ENCODE results near the gene ACTRT3. TPM values are rescaled to one million over a fixed set of nuclear protein-coding genes. Genes with fewer than 3 reads are reported as not detected.

Gene ACTRT3
- total and polyA plus RNA-seq, 2 experiments from 2014 or later: 2.9 to 5.2 TPM

DNA sequence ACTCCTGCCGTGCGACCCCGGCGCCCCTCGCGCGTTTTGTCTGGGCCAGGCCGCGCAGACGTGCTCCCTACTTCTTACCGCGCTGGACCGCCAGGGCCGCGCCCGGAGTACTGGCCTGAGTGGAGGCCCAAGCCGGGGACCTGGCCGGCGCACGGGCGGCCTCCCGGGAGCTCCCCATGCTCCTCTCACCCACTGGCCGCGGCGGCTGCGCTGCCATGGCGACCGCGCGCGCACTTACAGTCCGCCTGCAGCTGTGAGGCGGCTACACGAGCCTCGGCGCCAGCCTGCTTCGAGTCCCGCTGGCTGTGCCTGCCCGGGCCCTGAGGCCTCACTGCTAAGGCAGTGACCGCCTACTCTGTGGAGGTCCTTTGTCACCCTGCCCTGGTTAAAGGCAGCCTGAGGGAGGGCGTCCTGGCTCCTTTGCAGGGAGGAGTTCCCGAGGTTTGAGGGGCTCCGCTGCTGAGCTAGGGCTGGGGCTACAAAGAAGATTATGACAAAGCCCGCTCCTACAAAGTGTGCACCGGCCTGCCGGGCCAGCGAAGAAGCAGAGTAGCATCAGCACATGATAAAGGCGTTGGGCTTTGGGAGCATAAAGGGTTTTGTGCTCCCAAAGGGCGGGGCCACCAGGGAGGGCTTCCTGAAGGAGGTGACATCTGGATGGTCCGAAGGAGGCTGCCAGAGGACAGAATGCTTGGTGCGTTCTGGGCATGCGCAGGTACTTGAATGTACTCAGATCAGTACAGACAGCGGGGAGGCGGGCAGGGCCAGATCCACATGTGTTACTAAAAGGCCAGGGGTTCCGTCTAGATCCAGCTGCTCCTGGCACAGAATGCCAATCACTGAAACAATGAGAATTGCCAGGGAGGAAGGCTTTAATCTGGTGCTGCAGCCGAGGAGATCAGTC lies 43.2 kb upstream of the ACTRT3 start, which contains the start of the genes LRRC34 and LRRIQ4:
TSS of gene LRRC34 (minus strand) at position 573 of the 904 bp plus-strand sequence. CDS start at position 217, 356 bp downstream.
TSS of gene LRRIQ4 (plus strand) at position 539 of the 904 bp plus-strand sequence. CDS start 9,052 bp downstream, outside the sequence.
- H3K4me1 ChIP-seq (ENCODE audit: insufficient read depth): peaks cover 20% of the 10 kb centered on the region
- Mint-ChIP-seq H3K27me3 (ENCODE audit: insufficient read depth, low read depth, poor library complexity) (peaks cover 18% of the 10 kb centered on the region), H3K9me3 (peaks cover 13% of the 10 kb centered on the region; the same call in 2 of the 3 replicates), H3K4me1 (peaks cover 25% of the 10 kb centered on the region), H3K27ac (no peak within 1 kb of the TSS), H3K4me3 (peak within 1 kb of the TSS; percentile 78), H3K36me3 (ENCODE audit: low read depth) (no peaks in the 10 kb centered on the region)
- H3K27me3 ChIP-seq (ENCODE audit: insufficient read depth): peaks cover 12% of the 10 kb centered on the region; the same call in 1 of the 2 replicates
- H2AFZ ChIP-seq: peak within 1 kb of the TSS; percentile 98
- no peaks in the 10 kb centered on the region for H3K9me2 ChIP-seq (ENCODE audit: insufficient read depth)
- no peaks in the 10 kb centered on the region for H4K20me1 ChIP-seq (replicated peaks; ENCODE audit: insufficient read depth)
- peak within 1 kb of the TSS; percentile 81 for H3K4me3 ChIP-seq
- no peaks in the 10 kb centered on the region for H3F3A ChIP-seq (replicated peaks; ENCODE audit: low read depth)
- peak within 1 kb of the TSS; percentile 96 for H3K4me2 ChIP-seq
- H3K27ac ChIP-seq (ENCODE audit: low read depth): no peak within 1 kb of the TSS
- no peaks in the 10 kb centered on the region for H3K36me3 ChIP-seq (ENCODE audit: insufficient read depth)
- DNase-seq (ENCODE audit: low spot score) (peak; percentile 97), ATAC-seq (peak; percentile 84)
- no peaks in the 10 kb centered on the region for H3K79me2 ChIP-seq (replicated peaks; ENCODE audit: insufficient read depth)
- TF ChIP-seq POLR2AphosphoS5 (IDR thresholded peaks at IDR 0.05; ENCODE audit: low read depth) (peak; percentile 61), EZH2phosphoT487 (IDR thresholded peaks at IDR 0.05; ENCODE audit: unreplicated experiment) (no peak)
- TF ChIP-seq, protein P1, sequence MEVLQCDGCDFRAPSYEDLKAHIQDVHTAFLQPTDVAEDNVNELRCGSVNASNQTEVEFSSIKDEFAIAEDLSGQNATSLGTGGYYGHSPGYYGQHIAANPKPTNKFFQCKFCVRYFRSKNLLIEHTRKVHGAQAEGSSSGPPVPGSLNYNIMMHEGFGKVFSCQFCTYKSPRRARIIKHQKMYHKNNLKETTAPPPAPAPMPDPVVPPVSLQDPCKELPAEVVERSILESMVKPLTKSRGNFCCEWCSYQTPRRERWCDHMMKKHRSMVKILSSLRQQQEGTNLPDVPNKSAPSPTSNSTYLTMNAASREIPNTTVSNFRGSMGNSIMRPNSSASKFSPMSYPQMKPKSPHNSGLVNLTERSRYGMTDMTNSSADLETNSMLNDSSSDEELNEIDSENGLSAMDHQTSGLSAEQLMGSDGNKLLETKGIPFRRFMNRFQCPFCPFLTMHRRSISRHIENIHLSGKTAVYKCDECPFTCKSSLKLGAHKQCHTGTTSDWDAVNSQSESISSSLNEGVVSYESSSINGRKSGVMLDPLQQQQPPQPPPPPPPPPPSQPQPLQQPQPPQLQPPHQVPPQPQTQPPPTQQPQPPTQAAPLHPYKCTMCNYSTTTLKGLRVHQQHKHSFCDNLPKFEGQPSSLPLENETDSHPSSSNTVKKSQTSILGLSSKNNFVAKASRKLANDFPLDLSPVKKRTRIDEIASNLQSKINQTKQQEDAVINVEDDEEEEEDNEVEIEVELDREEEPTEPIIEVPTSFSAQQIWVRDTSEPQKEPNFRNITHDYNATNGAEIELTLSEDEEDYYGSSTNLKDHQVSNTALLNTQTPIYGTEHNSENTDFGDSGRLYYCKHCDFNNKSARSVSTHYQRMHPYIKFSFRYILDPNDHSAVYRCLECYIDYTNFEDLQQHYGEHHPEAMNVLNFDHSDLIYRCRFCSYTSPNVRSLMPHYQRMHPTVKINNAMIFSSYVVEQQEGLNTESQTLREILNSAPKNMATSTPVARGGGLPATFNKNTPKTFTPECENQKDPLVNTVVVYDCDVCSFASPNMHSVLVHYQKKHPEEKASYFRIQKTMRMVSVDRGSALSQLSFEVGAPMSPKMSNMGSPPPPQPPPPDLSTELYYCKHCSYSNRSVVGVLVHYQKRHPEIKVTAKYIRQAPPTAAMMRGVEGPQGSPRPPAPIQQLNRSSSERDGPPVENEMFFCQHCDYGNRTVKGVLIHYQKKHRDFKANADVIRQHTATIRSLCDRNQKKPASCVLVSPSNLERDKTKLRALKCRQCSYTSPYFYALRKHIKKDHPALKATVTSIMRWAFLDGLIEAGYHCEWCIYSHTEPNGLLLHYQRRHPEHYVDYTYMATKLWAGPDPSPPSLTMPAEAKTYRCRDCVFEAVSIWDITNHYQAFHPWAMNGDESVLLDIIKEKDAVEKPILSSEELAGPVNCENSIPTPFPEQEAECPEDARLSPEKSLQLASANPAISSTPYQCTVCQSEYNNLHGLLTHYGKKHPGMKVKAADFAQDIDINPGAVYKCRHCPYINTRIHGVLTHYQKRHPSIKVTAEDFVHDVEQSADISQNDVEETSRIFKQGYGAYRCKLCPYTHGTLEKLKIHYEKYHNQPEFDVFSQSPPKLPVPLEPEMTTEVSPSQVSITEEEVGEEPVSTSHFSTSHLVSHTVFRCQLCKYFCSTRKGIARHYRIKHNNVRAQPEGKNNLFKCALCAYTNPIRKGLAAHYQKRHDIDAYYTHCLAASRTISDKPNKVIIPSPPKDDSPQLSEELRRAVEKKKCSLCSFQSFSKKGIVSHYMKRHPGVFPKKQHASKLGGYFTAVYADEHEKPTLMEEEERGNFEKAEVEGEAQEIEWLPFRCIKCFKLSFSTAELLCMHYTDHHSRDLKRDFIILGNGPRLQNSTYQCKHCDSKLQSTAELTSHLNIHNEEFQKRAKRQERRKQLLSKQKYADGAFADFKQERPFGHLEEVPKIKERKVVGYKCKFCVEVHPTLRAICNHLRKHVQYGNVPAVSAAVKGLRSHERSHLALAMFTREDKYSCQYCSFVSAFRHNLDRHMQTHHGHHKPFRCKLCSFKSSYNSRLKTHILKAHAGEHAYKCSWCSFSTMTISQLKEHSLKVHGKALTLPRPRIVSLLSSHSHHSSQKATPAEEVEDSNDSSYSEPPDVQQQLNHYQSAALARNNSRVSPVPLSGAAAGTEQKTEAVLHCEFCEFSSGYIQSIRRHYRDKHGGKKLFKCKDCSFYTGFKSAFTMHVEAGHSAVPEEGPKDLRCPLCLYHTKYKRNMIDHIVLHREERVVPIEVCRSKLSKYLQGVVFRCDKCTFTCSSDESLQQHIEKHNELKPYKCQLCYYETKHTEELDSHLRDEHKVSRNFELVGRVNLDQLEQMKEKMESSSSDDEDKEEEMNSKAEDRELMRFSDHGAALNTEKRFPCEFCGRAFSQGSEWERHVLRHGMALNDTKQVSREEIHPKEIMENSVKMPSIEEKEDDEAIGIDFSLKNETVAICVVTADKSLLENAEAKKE (CRISPR knock-in tag; IDR thresholded peaks at IDR 0.05): no peak

Data from GM23338 (cell line).